OCI-LY3 (cell line): ENCODE results near the gene EZH1.

Source experiments
- H2AFZ ChIP-seq: fragments of 200-600, 300-600 bp; shearing (Covaris generic); 2 replicates; pipeline ENCODE4 v1.6.0; 2014; ENCODE audit warnings: antibody characterized with exemption, low read depth, low read length
- H3K27ac ChIP-seq: fragments of 200-600, 300-600 bp; sonication (generic); 2 replicates; pipeline ENCODE4 v1.5.1; 2014; ENCODE audit warnings: mild to moderate bottlenecking, low read length, moderate library complexity, mixed read lengths
- H3K27me3 ChIP-seq: fragments of 200-600, 300-600 bp; sonication (generic); 2 replicates; pipeline ENCODE4 v1.6.1; 2014; ENCODE audit warnings: low read depth, low read length, mixed read lengths
- H3K36me3 ChIP-seq: fragments of 200-600, 300-600 bp; sonication (generic); replicated peaks from 2 replicates; pipeline ENCODE3; 2014; ENCODE audit warnings: low read depth, low read length, mixed read lengths
- H3K4me1 ChIP-seq: fragments of 300-600, 200-600 bp; sonication (generic); 2 replicates; pipeline ENCODE4 v1.6.1; 2014; ENCODE audit warnings: low read length, mixed read lengths
- H3K4me2 ChIP-seq: fragments of 200-600, 300-600 bp; sonication (generic); 2 replicates; pipeline ENCODE4 v1.6.1; 2014; ENCODE audit warnings: low read length, mixed read lengths
- H3K4me3 ChIP-seq: fragments of 300-600, 200-600 bp; sonication (generic); 2 replicates; pipeline ENCODE4 v1.5.1; 2014; ENCODE audit warnings: antibody characterized with exemption, mild to moderate bottlenecking, low read length, moderate library complexity
- H3K79me2 ChIP-seq: fragments of 300-600, 200-600 bp; shearing (Covaris generic); 2 replicates; pipeline ENCODE4 v1.6.1; 2014; ENCODE audit warnings: mild to moderate bottlenecking, low read length, mixed read lengths
- H3K9ac ChIP-seq: fragments of 300-600, 200-600 bp; shearing (Covaris generic); 2 replicates; pipeline ENCODE4 v1.6.0; 2014; ENCODE audit warnings: mild to moderate bottlenecking, low read length, moderate library complexity
- H3K9me3 ChIP-seq: fragments of 200-600, 300-600 bp; shearing (Covaris generic); 2 replicates; pipeline ENCODE4 v1.6.1; 2014; ENCODE audit warnings: low read length, mixed read lengths; ENCODE audit not compliant: insufficient read depth
- H4K20me1 ChIP-seq: fragments of 200-600, 300-600 bp; sonication (generic); 2 replicates; pipeline ENCODE4 v1.6.1; 2016; ENCODE audit warnings: low read length, mixed read lengths; ENCODE audit not compliant: insufficient read depth
- CTCF ChIP-seq: fragments of 200-600, 300-600 bp; sonication (generic); IDR thresholded peaks from 2 replicates; pipeline ENCODE4 v1.5.1; 2014; ENCODE audit warnings: antibody characterized with exemption, low read length, low read depth
- EZH2phosphoT487 ChIP-seq: fragments of 200-600 bp; shearing (Covaris generic); IDR thresholded peaks from 2 replicates; pipeline ENCODE4 v1.6.1; 2018; ENCODE audit warnings: antibody characterized with exemption, mixed run types, low read depth

Gene EZH1

GRCh38 chr17:42700586-42701289 is 44.1 kb downstream of the EZH1 start:
- Histone ChIP-seq H2AFZ (no peak overlapping the region), H4K20me1 (no peaks in the 10 kb centered on the region), H3K36me3 (peaks cover 54% of the 10 kb centered on the region), H3K9me3 (no peaks in the 10 kb centered on the region), H3K27ac (no peak overlapping the region), H3K4me2 (no peak overlapping the region), H3K4me3 (no peak overlapping the region), H3K9ac (no peak overlapping the region), H3K79me2 (no peaks in the 10 kb centered on the region), H3K27me3 (no peaks in the 10 kb centered on the region), H3K4me1 (peaks cover 46% of the 10 kb centered on the region)
- no peak for TF ChIP-seq EZH2phosphoT487
- TF ChIP-seq CTCF, result no peak

GRCh38 chr17:42699415-42699740 is 45.5 kb downstream of the EZH1 start:
- no peak overlapping the region for H3K4me3 ChIP-seq
- no peak overlapping the region for H3K27ac ChIP-seq
- no peak for TF ChIP-seq CTCF
- TF ChIP-seq EZH2phosphoT487, result no peak
- no peaks in the 10 kb centered on the region for H4K20me1 ChIP-seq
- H3K9ac ChIP-seq, result no peak overlapping the region
- no peaks in the 10 kb centered on the region for H3K79me2 ChIP-seq
- H3K27me3 ChIP-seq, result no peaks in the 10 kb centered on the region
- no peaks in the 10 kb centered on the region for H3K9me3 ChIP-seq
- H3K4me2 ChIP-seq, result no peak overlapping the region
- peaks cover 35% of the 10 kb centered on the region for H3K4me1 ChIP-seq
- H2AFZ ChIP-seq, result no peak overlapping the region
- H3K36me3 ChIP-seq, result peaks cover 61% of the 10 kb centered on the region

GRCh38 chr17:42698736-42699414 is 46.0 kb downstream of the EZH1 start:
- Histone ChIP-seq H3K4me3 (no peak overlapping the region), H3K4me2 (no peak overlapping the region), H3K9me3 (no peaks in the 10 kb centered on the region), H3K27me3 (no peaks in the 10 kb centered on the region), H2AFZ (no peak overlapping the region), H3K27ac (no peak overlapping the region), H3K4me1 (peaks cover 30% of the 10 kb centered on the region), H4K20me1 (no peaks in the 10 kb centered on the region), H3K9ac (no peak overlapping the region), H3K79me2 (no peaks in the 10 kb centered on the region), H3K36me3 (peaks cover 59% of the 10 kb centered on the region)
- TF ChIP-seq EZH2phosphoT487 (no peak), CTCF (no peak)

- no peak overlapping the region for H3K9ac ChIP-seq
- H3K36me3 ChIP-seq, result peaks cover 59% of the 10 kb centered on the region
- no peaks in the 10 kb centered on the region for H3K9me3 ChIP-seq
- no peaks in the 10 kb centered on the region for H3K27me3 ChIP-seq
- H3K79me2 ChIP-seq, result no peaks in the 10 kb centered on the region
- H3K4me3 ChIP-seq, result no peak overlapping the region
- H2AFZ ChIP-seq, result no peak overlapping the region
- TF ChIP-seq EZH2phosphoT487 (no peak), CTCF (no peak)
- no peak overlapping the region for H3K4me2 ChIP-seq
- no peak overlapping the region for H3K27ac ChIP-seq
- no peaks in the 10 kb centered on the region for H4K20me1 ChIP-seq
- H3K4me1 ChIP-seq, result peaks cover 14% of the 10 kb centered on the region
These were observed 47.6 kb downstream of the EZH1 start for GRCh38 chr17:42697108-42697811.
